Bone marrow (tissue), 2 donors: ENCODE results near the gene P4HB.

ENCODE experiments used
- DNase-seq, 2 donors: peaks; one replicate each; lab custom pipeline; 2025; lab: John Stamatoyannopoulos, UW

Gene P4HB

DNA sequence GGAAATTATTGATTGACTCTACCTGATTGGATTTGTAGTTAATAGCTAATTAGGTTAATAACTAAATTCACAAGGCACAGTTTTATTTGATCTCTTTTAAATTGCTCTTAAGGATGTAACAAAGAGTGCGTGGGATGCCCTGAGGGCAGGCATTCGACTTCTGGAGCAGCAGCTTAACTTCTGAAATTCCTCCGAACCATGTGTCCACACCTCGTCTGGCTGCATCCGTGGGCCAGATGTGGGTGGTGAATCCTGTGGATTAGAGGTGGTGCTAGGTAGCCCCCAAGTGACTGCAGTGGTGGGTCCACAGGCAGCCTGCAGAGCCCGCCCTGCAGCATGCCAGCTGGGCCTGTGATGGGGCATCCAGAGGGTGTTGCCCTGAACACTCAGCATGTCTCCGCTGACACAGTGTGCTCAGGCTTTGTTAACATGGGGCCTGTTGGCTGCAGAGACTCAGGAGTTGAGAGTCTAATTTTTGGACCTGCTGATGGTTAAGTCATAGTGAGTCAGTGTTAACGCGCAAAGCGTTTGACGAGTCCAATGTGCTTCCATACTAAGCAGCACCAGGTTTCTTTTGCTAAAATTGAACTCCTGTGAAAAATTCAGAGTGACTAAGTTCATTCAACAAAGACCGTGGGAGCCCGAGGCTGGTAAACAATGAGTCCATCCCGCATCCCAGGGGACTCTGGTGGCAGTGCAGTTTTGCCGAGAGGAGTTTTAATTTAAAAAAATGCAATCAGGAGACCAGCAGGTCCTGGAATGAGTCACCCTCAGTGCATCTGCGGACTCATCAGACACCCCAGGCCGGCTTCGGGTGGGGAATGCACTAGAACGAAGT is 37.9 kb upstream of the P4HB start:
- DNase-seq, result no peak

- no peak for DNase-seq
Observed at GRCh38 chr17:81895400-81895799, 35.1 kb upstream of the P4HB start.

- no peak for DNase-seq
Observed at GRCh38 chr17:81891303-81891552, 30.9 kb upstream of the P4HB start.

GRCh38 chr17:81890447-81891302 is 30.3 kb upstream of the P4HB start:
- no peak for DNase-seq

- DNase-seq, result no peak
Observed at GRCh38 chr17:81889602-81890001, 29.3 kb upstream of the P4HB start.

- no peak for DNase-seq
Observed at GRCh38 chr17:81888988-81889595, 28.8 kb upstream of the P4HB start.

DNA sequence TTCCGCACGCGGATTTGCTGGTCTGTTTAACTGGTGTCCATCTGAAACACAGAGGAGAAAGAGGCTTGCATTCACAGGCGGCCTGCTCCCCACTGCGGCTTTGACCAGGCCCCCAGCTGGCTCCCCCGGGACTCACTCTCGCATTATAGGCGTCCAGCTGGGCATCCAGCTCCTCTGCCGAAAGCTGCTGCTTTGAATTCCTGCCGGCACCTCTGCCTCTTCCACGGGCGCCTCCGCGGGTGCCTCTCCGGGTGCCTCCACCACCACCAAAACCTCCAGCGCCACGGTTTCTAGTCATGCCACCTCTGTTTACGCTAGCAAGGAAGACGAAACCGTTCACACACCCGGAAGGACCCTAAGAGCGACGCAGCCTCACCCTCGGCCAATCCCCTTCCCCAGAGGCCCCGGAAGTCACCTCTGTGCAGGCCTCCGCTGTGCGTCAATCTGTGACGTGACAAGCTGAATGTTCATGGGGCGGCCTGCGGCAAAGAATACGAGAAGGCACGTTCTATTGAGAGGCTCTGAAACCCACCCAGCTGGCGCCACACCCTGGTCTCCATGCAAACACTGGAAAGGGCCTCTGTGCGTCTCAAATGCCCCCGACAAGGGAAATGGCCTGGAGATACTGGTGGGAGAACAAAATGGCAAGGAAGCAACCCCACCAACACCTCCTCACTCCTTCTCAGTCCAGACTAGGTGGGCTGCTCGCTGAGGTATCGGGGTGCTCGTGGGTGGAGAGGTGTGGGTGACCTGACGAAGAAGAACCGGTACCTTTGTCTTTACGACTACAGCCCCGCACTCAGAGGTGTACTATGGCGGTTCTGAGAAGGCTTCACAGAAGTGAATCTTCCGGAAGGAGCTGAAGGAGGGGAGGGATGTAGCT is 28.0 kb upstream of the P4HB start:
- DNase-seq, result no peak

- no peak for DNase-seq
Observed at GRCh38 chr17:81885869-81886548, 25.7 kb upstream of the P4HB start.

- DNase-seq, result no peak
Observed at GRCh38 chr17:81885454-81885853, 25.1 kb upstream of the P4HB start.

DNA sequence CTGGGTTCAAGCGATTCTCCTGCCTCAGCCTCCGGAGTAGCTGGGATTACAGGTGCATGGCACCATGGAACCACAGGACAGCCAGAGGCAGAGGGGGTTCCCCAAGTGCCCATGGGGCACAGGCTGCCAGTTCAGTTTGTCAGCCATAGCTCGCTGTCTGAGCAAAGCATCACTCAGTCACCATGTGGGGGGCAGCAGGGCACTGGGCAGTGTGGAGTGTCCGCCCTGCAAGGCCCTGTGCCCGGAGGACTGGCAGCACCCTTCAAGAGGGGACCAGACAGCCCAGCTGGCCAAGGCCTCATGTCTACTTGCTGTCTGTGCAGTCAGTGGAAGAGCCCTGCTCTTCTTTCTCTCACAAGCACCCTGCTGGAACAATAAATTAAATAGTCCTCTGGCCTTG is 24.6 kb upstream of the P4HB start:
- DNase-seq, result no peak

- DNase-seq, result no peak
Observed at GRCh38 chr17:81884520-81884919, 24.2 kb upstream of the P4HB start.

DNA sequence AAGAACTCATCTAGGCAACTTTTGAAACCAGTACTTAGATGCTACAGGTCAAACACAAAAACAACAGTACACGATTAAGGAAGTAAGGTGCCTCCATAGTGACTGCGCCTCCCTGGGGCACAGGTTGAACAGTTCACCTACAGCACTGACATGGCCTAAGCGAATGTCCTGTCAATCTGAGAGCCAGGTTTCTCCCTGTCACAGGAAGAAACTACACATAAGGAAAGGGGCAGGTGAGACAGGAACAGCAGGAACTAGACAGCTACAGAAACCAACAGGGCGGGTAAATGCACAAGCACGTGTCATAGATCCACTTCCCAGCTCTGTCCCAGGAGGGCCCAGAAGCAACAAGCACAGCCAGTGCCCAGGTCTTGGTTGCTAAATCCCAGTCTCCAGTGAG is 18.8 kb upstream of the P4HB start:
- no peak for DNase-seq

GRCh38 chr17:81878294-81878693 is 18.0 kb upstream of the P4HB start:
- DNase-seq, result no peak

DNA sequence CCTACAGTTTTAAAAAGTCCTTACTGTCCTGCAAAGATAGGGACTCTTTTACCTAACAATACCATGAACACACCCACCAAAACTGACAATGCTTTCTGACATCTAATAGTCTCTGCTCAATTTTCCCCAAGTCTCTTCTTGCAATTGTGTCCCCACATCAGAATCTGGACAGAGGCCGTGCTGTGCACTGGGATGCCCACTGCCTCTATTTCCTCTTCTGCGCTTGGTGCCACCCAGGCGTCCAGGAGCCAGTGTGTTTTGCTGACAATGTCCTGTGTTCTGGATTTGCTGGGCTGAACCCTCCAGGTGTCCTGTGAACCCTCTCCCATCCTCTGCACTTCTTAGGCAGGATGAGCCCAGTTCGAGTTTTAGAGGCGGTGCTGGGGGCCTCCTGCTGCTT is 17.2 kb upstream of the P4HB start:
- DNase-seq, result no peak

DNA sequence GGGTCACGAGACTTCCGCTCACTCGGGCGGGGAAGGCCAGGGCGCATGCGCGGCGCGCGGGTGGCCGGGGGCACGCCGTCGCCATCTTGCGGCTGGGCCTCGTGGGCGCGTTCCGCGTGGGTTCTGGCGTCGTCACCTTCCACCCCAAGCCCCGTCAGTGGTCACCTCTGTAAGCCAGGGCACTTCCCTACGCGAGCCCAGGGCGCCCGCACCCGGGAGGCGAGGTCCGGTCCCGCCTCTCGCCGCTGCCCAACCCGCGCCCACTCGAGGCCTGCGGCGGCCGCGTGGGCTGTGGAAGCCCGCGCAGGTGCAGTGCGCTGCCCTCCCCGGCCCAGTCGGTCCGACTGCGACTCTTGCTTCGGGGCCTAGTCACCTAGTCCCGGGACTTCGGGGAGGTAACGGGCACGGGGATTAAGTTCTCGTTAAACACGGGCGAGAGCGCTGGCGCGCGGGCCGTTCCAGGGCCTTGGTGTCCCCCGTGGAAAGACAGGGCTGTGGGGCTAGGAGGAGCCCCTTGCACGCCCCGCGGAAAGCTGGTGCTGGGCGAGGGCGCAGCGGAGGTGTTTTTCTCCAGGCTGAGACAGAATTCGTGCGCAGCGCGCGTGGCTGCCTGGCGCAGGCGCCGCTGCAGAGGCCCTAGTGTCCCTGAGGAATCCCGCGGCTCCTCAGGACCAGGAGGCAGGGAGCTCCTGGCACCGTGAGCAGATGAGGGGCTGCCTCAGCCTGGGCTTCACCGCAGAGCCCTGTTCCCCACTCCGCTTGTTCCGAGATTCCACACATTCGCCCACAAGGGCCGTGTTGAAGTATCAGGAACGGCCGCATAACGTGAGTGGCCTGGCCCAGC is 11.3 kb upstream of the P4HB start:
- DNase-seq, result peak; percentile 54 to 88

DNA sequence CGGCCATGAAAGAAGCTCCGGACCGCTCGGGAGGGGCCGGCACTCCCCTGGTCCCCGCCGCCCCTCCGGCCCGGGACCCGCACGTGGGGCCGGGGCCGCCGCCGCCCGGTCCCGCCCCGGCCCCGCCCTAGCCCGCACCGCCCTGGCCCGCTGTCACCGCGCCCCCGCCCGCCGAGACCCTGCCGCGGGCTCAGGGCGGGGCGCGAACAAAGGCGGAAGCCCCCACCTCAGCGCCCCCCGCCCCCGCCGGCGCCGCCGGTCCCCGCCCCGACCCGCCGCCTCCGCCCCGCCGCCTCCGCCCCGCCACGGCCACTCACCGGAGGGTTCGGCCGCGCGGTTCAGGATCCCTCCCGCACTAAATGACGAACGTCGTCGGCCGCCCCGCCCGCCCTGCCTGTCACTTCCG is 10.6 kb upstream of the P4HB start, which contains the start of gene ARHGDIA:
Gene ARHGDIA, minus strand, starts transcription at position 357 of the 406 bp plus-strand sequence. CDS start 1,407 bp downstream, outside the sequence.
- no peak for DNase-seq

GRCh38 chr17:81870131-81870980 is 10.0 kb upstream of the P4HB start:
- peak in 1 of 2 donors; percentile 26 for DNase-seq

DNA sequence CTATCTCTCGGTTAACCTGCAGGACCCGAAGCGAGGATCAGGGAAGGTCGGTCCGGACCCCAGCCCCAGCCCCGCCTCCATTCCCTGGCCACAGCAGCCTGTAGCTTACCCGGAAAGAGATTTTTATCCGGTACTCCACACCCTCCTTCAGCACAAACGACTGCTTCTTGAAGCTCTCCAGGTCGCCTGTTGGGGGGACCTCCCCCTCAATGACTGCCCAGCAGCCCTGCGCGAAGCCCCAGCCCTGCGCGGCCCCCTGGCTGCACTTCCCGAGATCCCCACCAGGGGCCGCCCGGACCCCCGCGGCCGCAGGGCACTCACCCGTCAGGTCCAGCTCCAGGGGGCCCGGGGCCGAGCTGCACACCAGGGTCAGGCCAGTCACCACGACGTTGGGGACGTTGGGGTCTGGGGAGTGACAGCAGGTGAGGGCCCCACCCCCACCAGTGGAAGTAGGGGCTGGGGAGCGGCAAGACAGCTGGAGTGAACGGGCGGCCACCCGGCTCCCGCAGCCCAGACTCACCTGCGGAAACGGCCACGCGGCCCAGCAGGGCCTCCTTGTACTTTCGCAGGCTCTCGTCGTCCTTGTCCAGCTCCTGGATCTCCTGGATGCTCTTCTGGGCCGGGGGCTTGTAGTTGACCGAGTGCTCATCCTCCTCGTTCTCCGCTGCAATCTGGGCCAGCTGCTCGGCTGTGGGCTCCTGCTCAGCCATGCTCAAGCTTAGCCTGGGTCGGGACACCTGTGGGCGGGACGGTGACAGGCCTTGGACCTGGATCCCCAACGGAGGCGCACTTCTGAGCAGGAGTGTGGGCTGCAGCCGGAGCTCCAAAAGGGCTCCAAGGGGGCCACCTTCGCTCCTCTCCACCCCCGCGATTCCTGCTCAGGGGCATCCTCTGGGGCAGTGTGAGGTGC is 9.1 kb upstream of the P4HB start:
- DNase-seq, result peak in 1 of 2 donors; percentile 12
